ENCODE results near the gene GABARAP.

The GABARAP gene

GRCh38 chr17:7266784-7267183 lies 24.5 kb upstream of the GABARAP start:
- TF ChIP-seq CTCF (IDR thresholded peaks at IDR 0.05; ENCODE audit: low read depth, low read length): no peak
- H3K4me3 ChIP-seq (ENCODE audit: low read depth, low read length): no peak overlapping the region

GRCh38 chr17:7263801-7264078 lies 21.5 kb upstream of the GABARAP start:
- no peak for TF ChIP-seq CTCF (IDR thresholded peaks at IDR 0.05; ENCODE audit: low read depth, low read length)
- no peak overlapping the region for H3K4me3 ChIP-seq (ENCODE audit: low read depth, low read length)

- no peak for TF ChIP-seq CTCF (IDR thresholded peaks at IDR 0.05; ENCODE audit: low read depth, low read length)
- no peak overlapping the region for H3K4me3 ChIP-seq (ENCODE audit: low read depth, low read length)
Observed at GRCh38 chr17:7262935-7263800, 20.9 kb upstream of the GABARAP start.

- no peak for TF ChIP-seq CTCF (IDR thresholded peaks at IDR 0.05; ENCODE audit: low read depth, low read length)
- H3K4me3 ChIP-seq (ENCODE audit: low read depth, low read length): no peak within 1 kb of the TSS
Observed at GRCh38 chr17:7262192-7262934, 20.1 kb upstream of the GABARAP start, which contains the start of gene CLDN7. TSS of gene CLDN7 (minus strand) at chr17:7262478. CDS start at chr17:7262043, 435 bp downstream.

- no peak for TF ChIP-seq CTCF (IDR thresholded peaks at IDR 0.05; ENCODE audit: low read depth, low read length)
- H3K4me3 ChIP-seq (ENCODE audit: low read depth, low read length): no peak overlapping the region
Observed at GRCh38 chr17:7261379-7262191, 19.3 kb upstream of the GABARAP start.

- no peak for TF ChIP-seq CTCF (IDR thresholded peaks at IDR 0.05; ENCODE audit: low read depth, low read length)
- no peak overlapping the region for H3K4me3 ChIP-seq (ENCODE audit: low read depth, low read length)
Observed at GRCh38 chr17:7260651-7261378, 18.6 kb upstream of the GABARAP start.
